Liver (tissue), 3 donors: ENCODE results near the gene FYCO1.

Experiments used
- CTCF ChIP-seq: fragments of 150-350 bp; IDR thresholded peaks from 2 replicates; pipeline ENCODE4 v1.5.1; 2017; ENCODE audit warnings: improper control_type of control experiment, low read depth, low read length; ENCODE audit not compliant: missing input control
- GABPA ChIP-seq, 2 donors: IDR thresholded peaks in 1 of 2; conservative IDR thresholded peaks in 1 of 2; 2 replicates each; pipeline ENCODE4 v1.6.1; 2016; ENCODE audit warnings: antibody characterized with exemption in 2 of 2, mild to moderate bottlenecking in 1 of 2, moderate library complexity in 1 of 2
- HNF4A ChIP-seq, 2 donors: conservative IDR thresholded peaks; 2 replicates each; pipeline ENCODE4 v1.6.1; 2016; ENCODE audit warnings: antibody characterized with exemption in 2 of 2, mild to moderate bottlenecking in 2 of 2
- HNF4G ChIP-seq: IDR thresholded peaks from 2 replicates; pipeline ENCODE4 v1.6.1; 2016; ENCODE audit warnings: antibody characterized with exemption
- MAX ChIP-seq: IDR thresholded peaks from 2 replicates; pipeline ENCODE4 v1.6.1; 2016; ENCODE audit warnings: antibody characterized with exemption
- RAD21 ChIP-seq, 2 donors: IDR thresholded peaks; 2 replicates each; pipeline ENCODE4 v1.6.1; 2016; ENCODE audit warnings: antibody characterized with exemption in 2 of 2, mild to moderate bottlenecking in 2 of 2
- ZBTB33 ChIP-seq: IDR thresholded peaks from 2 replicates; pipeline ENCODE4 v1.6.1; 2016; ENCODE audit warnings: antibody characterized with exemption
- donor health status: healthy.
- donor health status: healthy.

- TF ChIP-seq CTCF (no peak), MAX (no peak), RAD21 (IDR thresholded peaks at IDR 0.05) (no peak), ZBTB33 (no peak), HNF4A (conservative IDR thresholded peaks at IDR 0.05) (no peak), GABPA (IDR thresholded peaks at IDR 0.05 in 1 of 2, conservative IDR thresholded peaks at IDR 0.05 in 1 of 2) (no peak), HNF4G (no peak)
Observed at GRCh38 chr3:45976191-45977091, 19.2 kb downstream of the FYCO1 start.
